ENCODE measurements around the gene IPPK.
"Not testable (repeated sequence)": the region's sequence is repeated elsewhere in the genome, so short reads cannot be mapped to it uniquely, and the experiment has no call there.

IPPK gene

GRCh38 chr9:92612816-92613215 is 57.1 kb downstream of the IPPK start:
- DNase-seq = no peak

- DNase-seq = no peak
Measured at GRCh38 chr9:92612292-92612691, 57.6 kb downstream of the IPPK start.

GRCh38 chr9:92611621-92612285 is 58.2 kb downstream of the IPPK start:
- DNase-seq = no peak

- DNase-seq = no peak
Measured at GRCh38 chr9:92610470-92611420, 59.2 kb downstream of the IPPK start.

GRCh38 chr9:92608909-92609445 is 61.0 kb downstream of the IPPK start:
- DNase-seq = no peak

DNA sequence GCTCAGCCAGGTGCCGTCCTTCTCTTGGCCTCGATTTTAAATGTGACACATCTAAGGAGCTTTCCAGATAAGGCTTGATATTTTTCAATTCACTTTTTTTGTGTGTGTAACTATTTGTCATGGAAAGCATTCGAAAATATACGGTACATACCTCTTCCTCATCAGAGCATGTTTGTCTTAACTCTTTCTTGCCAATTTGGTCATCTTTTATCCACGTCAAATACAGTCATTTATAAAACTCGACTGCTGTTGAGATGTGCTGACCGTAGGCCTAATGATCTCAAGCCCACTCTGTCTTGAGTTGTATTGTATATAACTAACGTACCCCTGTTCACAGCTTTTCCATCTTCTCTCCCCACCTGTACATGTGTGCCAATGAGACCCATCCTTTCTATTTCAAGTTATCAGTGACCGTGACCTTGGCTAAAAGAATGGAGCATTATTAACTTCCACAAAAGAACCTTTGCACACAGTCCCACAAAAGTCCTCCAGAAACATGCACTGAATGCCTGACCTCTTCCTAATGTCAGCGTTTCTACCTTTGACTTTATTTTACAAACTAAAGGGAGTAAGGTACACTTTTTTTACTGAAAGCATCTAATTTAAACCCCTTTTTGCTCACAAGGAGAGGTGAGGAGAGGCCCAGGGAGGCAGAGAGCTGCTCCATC is 61.6 kb downstream of the IPPK start:
- no peak for DNase-seq

DNA sequence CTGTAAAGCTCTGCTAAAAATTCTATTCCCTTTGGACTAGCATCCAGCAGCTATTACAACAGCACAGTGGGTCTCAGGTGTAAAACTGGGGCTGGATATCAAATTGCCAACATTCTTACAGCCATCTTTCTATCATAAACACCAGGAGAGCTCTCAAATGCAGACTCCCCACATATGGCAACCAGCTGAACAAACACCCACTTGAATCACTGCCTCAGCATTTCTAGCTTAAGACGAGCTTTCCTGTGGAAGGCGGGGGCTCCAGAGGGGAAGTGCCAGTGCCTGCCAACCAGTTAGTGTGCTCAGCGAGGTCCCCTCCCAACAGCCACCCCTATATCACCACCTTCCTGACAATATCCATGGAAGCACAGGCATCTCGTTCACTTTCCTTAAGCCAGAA is 62.2 kb downstream of the IPPK start:
- no peak for DNase-seq

- no peak for DNase-seq
Measured at GRCh38 chr9:92607088-92607487, 62.8 kb downstream of the IPPK start.

DNA sequence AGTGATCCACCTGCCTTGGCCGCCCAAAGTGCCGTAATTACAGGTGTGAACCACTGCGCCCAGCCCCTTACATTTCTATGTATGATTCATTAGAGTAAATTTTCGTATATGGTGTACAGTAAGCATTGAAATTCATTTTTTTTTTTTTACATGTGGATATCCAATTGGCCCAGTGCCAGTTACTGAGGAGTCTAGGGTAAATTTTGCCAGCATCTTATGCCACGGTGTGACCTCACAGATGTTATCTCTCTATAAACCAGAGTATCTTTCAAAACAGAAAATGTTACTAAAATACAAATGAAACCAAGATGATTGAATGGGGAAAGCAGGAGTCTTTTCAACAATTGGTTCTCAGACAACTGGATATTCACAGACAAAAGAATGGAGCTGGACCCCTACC is 64.7 kb downstream of the IPPK start:
- DNase-seq = no peak

DNA sequence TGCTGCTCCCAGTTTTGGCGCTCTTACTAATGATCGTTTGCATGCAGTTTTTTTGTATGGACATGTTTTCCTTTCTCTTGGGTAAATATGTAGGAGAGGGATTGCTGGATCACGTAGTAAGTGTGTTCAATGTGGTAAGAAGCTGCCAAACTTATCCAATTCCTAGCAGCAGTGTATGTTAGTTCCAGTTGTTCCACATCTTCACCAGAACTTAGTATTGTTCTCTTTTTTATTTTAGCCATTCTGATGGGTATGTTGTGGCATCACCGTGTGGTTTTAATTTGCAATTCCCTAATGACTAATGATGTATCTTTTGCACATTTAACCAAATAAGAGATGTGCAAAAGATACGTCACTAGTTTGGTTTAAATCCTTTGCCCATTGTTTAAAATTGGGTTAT is 65.9 kb downstream of the IPPK start:
- no peak for DNase-seq

- no peak for DNase-seq
Measured at GRCh38 chr9:92603100-92603499, 66.8 kb downstream of the IPPK start.

- DNase-seq = no peak
Measured at GRCh38 chr9:92602413-92602812, 67.5 kb downstream of the IPPK start.

DNA sequence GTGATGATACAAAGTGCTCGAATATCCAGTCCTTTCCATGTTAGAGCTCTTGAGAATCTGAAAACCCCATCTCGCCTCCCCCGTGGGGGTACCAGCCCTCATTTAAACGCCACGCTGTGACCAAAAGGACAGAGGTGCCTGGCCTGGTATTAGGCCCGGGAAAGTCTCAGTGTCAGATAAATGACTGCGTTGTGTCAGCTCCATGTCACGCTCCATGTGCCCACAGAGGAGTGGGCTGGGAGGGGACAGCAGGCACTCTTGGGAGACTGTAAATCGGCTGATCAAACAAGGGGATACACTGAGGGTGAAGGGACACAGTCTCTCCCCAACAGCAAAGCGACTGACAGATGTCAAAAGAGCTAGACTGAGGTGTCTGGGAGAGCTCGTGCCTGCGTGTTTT is 68.5 kb downstream of the IPPK start:
- no peak for DNase-seq

DNA sequence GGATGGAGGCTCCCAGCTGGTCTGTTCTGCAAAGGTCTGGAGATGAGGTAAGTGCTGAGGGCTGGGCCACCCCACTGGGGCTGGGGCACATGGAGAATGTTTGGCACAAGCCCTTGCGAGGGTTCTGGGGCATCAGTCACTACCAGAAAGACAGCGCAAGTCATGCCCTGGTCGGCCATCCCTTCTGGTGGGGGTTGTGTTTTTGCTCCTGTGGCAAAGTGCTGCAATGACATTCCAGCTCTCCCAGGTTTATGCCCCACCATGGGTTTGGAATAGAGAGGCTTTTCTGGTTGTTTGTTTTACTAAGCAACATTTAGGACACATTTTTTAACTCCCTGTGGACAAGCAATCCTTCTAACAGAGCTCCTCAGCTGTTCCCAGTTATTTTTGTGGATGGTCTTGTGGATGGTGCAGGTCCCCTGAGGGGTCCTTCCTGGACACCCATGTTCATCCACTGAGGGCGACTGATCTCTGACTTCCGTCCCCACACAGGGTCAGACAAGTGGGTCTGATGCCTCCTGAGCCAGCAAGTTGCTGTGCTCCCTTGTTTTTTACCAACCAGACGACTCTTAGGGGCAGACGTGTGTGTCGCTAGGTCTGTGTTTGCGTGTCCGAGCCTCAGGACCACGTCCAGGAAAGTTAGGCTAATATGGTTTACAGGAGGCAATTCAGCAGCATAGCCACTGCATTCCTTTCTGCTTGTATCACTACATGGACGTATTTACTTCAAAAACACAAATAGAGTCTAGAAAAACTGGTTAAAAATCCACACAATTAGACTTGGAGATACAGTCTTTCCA is 69.3 kb downstream of the IPPK start:
- no peak for DNase-seq

DNA sequence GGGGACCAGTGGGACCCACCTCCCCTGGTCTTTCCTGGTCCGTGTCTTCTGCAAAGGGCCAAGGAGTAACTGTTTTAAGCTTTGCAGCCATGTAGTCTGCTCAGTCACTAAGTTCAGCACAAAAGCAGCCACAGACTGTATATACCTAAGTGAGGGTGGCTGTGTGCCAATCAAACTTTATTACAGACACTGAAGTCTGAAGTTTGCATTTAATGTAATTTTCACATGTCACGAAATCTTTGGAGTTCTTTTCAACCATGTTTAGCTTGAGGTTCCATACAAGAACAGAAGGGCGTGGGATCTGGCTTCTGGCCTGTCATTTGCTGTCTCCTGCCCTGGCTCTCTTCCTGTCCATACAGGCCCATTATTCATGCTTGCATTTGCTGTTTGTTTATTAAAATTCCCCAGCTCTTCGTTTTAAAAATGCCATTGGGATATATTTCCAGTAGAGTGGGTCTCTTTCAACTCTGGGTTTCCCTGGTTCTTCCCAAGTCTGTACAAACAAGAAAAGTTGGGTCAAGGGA is 69.9 kb downstream of the IPPK start:
- DNase-seq = no peak

GRCh38 chr9:92598382-92598781 is 71.5 kb downstream of the IPPK start:
- no peak for DNase-seq

GRCh38 chr9:92595930-92596329 is 74.0 kb downstream of the IPPK start:
- no peak for DNase-seq

DNA sequence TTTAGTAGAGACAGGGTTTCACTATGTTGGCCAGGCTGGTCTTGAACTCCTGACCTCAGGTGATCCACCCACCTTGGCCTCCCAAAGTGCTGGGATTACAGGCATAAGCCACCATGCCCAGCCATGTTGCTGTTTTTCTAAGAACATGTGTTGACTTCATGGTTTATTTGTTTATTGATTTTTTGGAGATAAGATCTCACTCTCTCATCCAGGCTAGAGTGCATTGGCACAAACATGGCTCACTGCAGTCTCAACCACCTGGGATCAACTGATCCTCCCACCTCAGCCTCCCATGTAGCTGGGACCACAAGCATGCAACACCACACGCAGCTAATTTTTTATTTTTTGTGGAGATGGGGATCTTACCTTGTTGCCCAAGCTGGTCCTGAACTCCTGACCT is 74.9 kb downstream of the IPPK start:
- not testable (repeated sequence) for DNase-seq

- no peak for DNase-seq
Measured at GRCh38 chr9:92592946-92593861, 76.7 kb downstream of the IPPK start.

- no peak for DNase-seq
Measured at GRCh38 chr9:92592537-92592936, 77.4 kb downstream of the IPPK start.

DNA sequence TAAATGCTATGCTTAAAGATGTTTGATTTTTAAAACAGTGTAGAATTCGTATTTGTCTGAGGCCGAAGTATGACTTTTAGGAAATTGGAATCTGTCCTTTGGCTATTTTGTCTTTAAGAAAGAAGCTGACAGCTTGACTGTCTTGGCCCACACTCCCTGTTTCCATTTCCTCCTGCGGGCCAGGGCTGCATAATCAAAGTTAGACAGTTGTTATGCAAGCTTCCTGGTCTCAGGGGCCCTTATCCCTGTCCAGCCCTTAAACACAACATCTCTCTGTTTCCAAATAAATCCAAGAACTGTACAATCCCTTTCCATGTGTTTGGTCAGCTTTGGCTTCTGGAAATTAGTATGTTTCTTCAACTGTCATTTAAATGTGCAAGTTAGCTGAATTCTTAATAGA is 79.6 kb downstream of the IPPK start:
- no peak for DNase-seq

Data from activated CD4-positive, alpha-beta T cell treated with anti-CD3 and anti-CD28 coated beads for 48 hours (primary cell).